H9 (cell line): ENCODE measurements around the gene CCBE1. TPM values are rescaled to one million over a fixed set of nuclear protein-coding genes. Genes with fewer than 3 reads are reported as not detected.

Source experiments
- DNase-seq: peaks from one replicate; pipeline ENCODE4 v3.0.0-alpha.2; 2017
- H2AFZ ChIP-seq: one replicate; pipeline ENCODE4 v1.6.1; 2013; ENCODE audit warnings: mild to moderate bottlenecking, low read length, control low read depth, moderate library complexity
- H2AK5ac ChIP-seq: 2 replicates; pipeline ENCODE4 v1.6.1; 2013; ENCODE audit warnings: low read length, control low read depth, mixed read lengths; ENCODE audit not compliant: insufficient read length
- H2BK120ac ChIP-seq: one replicate; pipeline ENCODE4 v1.6.1; 2013; ENCODE audit warnings: low read depth, mild to moderate bottlenecking, low read length, control low read depth, inconsistent platforms; ENCODE audit not compliant: poor library complexity, severe bottlenecking
- H2BK12ac ChIP-seq: 2 replicates; pipeline ENCODE4 v1.6.1; 2013; ENCODE audit warnings: low read length, control low read depth, mixed read lengths, low read depth; ENCODE audit not compliant: insufficient read length
- H2BK15ac ChIP-seq: 2 replicates; pipeline ENCODE4 v1.6.1; 2013; ENCODE audit warnings: low read depth, low read length, control low read depth
- H2BK20ac ChIP-seq: one replicate; pipeline ENCODE4 v1.6.1; 2013; ENCODE audit warnings: low read depth, mild to moderate bottlenecking, low read length, control low read depth, inconsistent platforms; ENCODE audit not compliant: poor library complexity, severe bottlenecking
- H2BK5ac ChIP-seq: 2 replicates; pipeline ENCODE4 v1.6.1; 2013; ENCODE audit warnings: low read length, control low read depth, mixed read lengths; ENCODE audit not compliant: insufficient read length
- H3K14ac ChIP-seq: 2 replicates; pipeline ENCODE4 v1.6.1; 2013; ENCODE audit warnings: low read length, control low read depth; ENCODE audit not compliant: insufficient read depth
- H3K18ac ChIP-seq: 2 replicates; pipeline ENCODE4 v1.6.1; 2013; ENCODE audit warnings: low read depth, mild to moderate bottlenecking, mixed read lengths, low read length, control low read depth; ENCODE audit not compliant: insufficient read length
- H3K23ac ChIP-seq: 2 replicates; pipeline ENCODE4 v1.6.1; 2013; ENCODE audit warnings: low read length, control low read depth, mixed read lengths, low read depth; ENCODE audit not compliant: insufficient read length
- H3K23me2 ChIP-seq: 2 replicates; pipeline ENCODE4 v1.6.1; 2013; ENCODE audit warnings: low read depth, mild to moderate bottlenecking, mixed read lengths, low read length, control low read depth; ENCODE audit not compliant: insufficient read length, poor library complexity, severe bottlenecking
- H3K27ac ChIP-seq: 2 replicates; pipeline ENCODE4 v1.5.1; 2013; ENCODE audit warnings: low read length, control low read depth, mixed read lengths, low read depth; ENCODE audit not compliant: insufficient read length
- H3K27me3 ChIP-seq: 2 replicates; pipeline ENCODE4 v1.6.1; 2013; ENCODE audit warnings: low read length, control low read depth, inconsistent platforms; ENCODE audit not compliant: insufficient read depth
- H3K4ac ChIP-seq: 2 replicates; pipeline ENCODE4 v1.6.1; 2013; ENCODE audit warnings: low read depth, mild to moderate bottlenecking, control low read depth, inconsistent platforms, low read length, moderate library complexity
- H3K4me1 ChIP-seq: 2 replicates; pipeline ENCODE4 v1.6.1; 2013; ENCODE audit warnings: low read length, control low read depth, inconsistent platforms; ENCODE audit not compliant: insufficient read depth
- H3K4me2 ChIP-seq: 2 replicates; pipeline ENCODE4 v1.6.1; 2013; ENCODE audit warnings: low read length, control low read depth, mixed read lengths; ENCODE audit not compliant: insufficient read length, insufficient read depth
- H3K56ac ChIP-seq: 2 replicates; pipeline ENCODE4 v1.6.1; 2013; ENCODE audit warnings: low read depth, mild to moderate bottlenecking, mixed read lengths, low read length, control low read depth; ENCODE audit not compliant: insufficient read length
- H3K79me1 ChIP-seq: 2 replicates; pipeline ENCODE4 v1.6.1; 2013; ENCODE audit warnings: low read depth, mild to moderate bottlenecking, moderate library complexity, low read length, control low read depth, inconsistent platforms; ENCODE audit not compliant: insufficient read depth, poor library complexity, severe bottlenecking
- H3K79me2 ChIP-seq: 2 replicates; pipeline ENCODE4 v1.6.1; 2013; ENCODE audit warnings: low read length, control low read depth, inconsistent platforms; ENCODE audit not compliant: insufficient read depth
- H3K9ac ChIP-seq: 2 replicates; pipeline ENCODE4 v1.6.1; 2013; ENCODE audit warnings: low read length, control low read depth, mixed read lengths; ENCODE audit not compliant: insufficient read length; ENCODE audit errors: extremely low read depth
- H3K9me3 ChIP-seq: one replicate; pipeline ENCODE4 v1.6.1; 2013; ENCODE audit warnings: low read depth, low read length, inconsistent platforms; ENCODE audit not compliant: control insufficient read depth
- H3T11ph ChIP-seq: one replicate; pipeline ENCODE4 v1.6.1; 2013; ENCODE audit warnings: mild to moderate bottlenecking, low read length, control low read depth, inconsistent platforms
- H4K20me1 ChIP-seq: one replicate; pipeline ENCODE4 v1.6.1; 2013; ENCODE audit not compliant: control insufficient read depth, insufficient read length, insufficient read depth
- H4K5ac ChIP-seq: 2 replicates; pipeline ENCODE4 v1.6.1; 2013; ENCODE audit warnings: low read depth, mild to moderate bottlenecking, mixed read lengths, low read length, control low read depth; ENCODE audit not compliant: insufficient read length
- H4K8ac ChIP-seq: replicated peaks from 2 replicates; pipeline ENCODE4 v1.6.1; 2013; ENCODE audit warnings: low read length, control low read depth, mixed read lengths, low read depth; ENCODE audit not compliant: insufficient read length
- H4K91ac ChIP-seq: 2 replicates; pipeline ENCODE4 v1.6.1; 2013; ENCODE audit warnings: low read depth, mild to moderate bottlenecking, moderate library complexity, mixed read lengths, low read length, control low read depth; ENCODE audit not compliant: insufficient read length
- H3K27ac Mint-ChIP-seq, 3 experiments: 2 replicates in 2 of 3; 3 replicates in 1 of 3; pipeline ENCODE4 v1.8.0; 2020 to 2021; ENCODE audit warnings: mixed read lengths in 3 of 3, mild to moderate bottlenecking in 1 of 3, moderate library complexity in 1 of 3
- H3K27me3 Mint-ChIP-seq: 2 replicates; pipeline ENCODE4 v1.8.0; 2021; ENCODE audit warnings: low read depth, mild to moderate bottlenecking, moderate library complexity, mixed read lengths
- H3K36me3 Mint-ChIP-seq, 3 experiments: 2 replicates in 2 of 3; 3 replicates in 1 of 3; pipeline ENCODE4 v1.8.0; 2020 to 2021; ENCODE audit warnings: low read depth in 3 of 3, mixed read lengths in 3 of 3; ENCODE audit not compliant: insufficient read depth in 1 of 3
- H3K4me1 Mint-ChIP-seq, 2 experiments: 2 replicates each; pipeline ENCODE4 v1.8.0; 2020; ENCODE audit warnings: mixed read lengths in 2 of 2
- H3K4me3 Mint-ChIP-seq, 2 experiments: 2 replicates in 1 of 2; 3 replicates in 1 of 2; pipeline ENCODE4 v1.8.0; 2020 to 2021; ENCODE audit warnings: mild to moderate bottlenecking in 2 of 2, mixed read lengths in 2 of 2, moderate library complexity in 1 of 2
- H3K9me3 Mint-ChIP-seq, 2 experiments: 2 replicates in 1 of 2; 3 replicates in 1 of 2; pipeline ENCODE4 v1.8.0; 2020; ENCODE audit warnings: mild to moderate bottlenecking in 2 of 2, mixed read lengths in 2 of 2, moderate library complexity in 1 of 2
- WGBS: extraction: QIAGEN DNeasy Blood & Tissue Kit; methylation state at CpG from one replicate; pipeline ENCODE4 v1.1.7; 2013; ENCODE audit warnings: missing lambda C conversion rate, low lambda C conversion rate, mixed read lengths; ENCODE audit not compliant: insufficient read length; ENCODE audit errors: extremely low coverage; 5-methylcytosine and 5-hydroxymethylcytosine counted together
- total RNA-seq: library from RNA; stranded (reverse); gene quantifications from 2 replicates; pipeline ENCODE4 v1.2.1, GENCODE V29; 2021
- TF ChIP-seq, protein P1 (sequence below): fragments of 200-600 bp; sonication (generic); conservative IDR thresholded peaks from 3 replicates; pipeline ENCODE4 v1.8.0; 2021; ENCODE audit warnings: antibody characterized with exemption, mild to moderate bottlenecking

The CCBE1 gene
- total RNA-seq, 1 experiment from 2014 or later, result 0.39 TPM

DNA sequence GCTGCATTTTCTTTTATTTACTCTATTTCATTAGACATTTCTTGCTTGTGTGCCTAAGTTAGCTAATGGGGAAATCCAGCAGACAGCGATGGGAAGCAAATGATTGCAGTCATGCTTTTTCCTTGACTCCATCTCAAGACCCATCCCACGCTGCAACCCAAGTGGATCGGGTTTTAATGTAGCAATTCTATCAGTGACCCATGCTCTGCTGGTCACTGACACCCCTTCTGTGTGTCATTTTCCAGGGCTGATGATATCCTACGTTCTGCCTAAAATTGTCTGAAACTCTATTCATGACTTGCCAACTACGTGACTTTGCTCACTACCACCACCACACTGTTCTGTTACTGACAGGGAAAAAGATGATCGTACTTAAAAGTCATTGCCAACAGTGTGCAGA, 129.8 kb downstream of the CCBE1 start:
- Histone ChIP-seq H2BK12ac (no peak overlapping the region), H4K20me1 (no peaks in the 10 kb centered on the region), H4K91ac (no peak overlapping the region), H3K56ac (no peak overlapping the region), H3K14ac (no peak overlapping the region), H3K4me2 (no peak overlapping the region), H3K9ac (no peak overlapping the region), H3K79me1 (no peaks in the 10 kb centered on the region), H3K18ac (no peak overlapping the region), H3K9me3 (no peaks in the 10 kb centered on the region), H3K79me2 (no peaks in the 10 kb centered on the region), H3K23me2 (no peaks in the 10 kb centered on the region), H3K27ac (no peak overlapping the region), H2BK5ac (no peak overlapping the region), H2BK15ac (no peak overlapping the region), H4K5ac (no peak overlapping the region), H3K27me3 (no peaks in the 10 kb centered on the region), H2BK20ac (no peak overlapping the region), H2AK5ac (no peak overlapping the region), H3T11ph (no peak overlapping the region), H3K4me1 (no peaks in the 10 kb centered on the region; the same call in 1 of the 2 replicates), H4K8ac (no peak overlapping the region), H2BK120ac (no peak overlapping the region), H3K23ac (no peak overlapping the region), H2AFZ (no peak overlapping the region), H3K4ac (no peak overlapping the region)
- Mint-ChIP-seq H3K27me3 (no peaks in the 10 kb centered on the region; the same call in 1 of the 2 replicates), H3K27ac (no peak overlapping the region), H3K4me3 (no peak overlapping the region), H3K9me3 (no peaks in the 10 kb centered on the region; a peak in 1 of 5 replicates), H3K4me1 (peaks cover 21 to 31% of the 10 kb centered on the region in 2 experiments), H3K36me3 (no peaks in the 10 kb centered on the region)
- no CpG with 5 or more reads among the region's 6 CpGs for WGBS
- no peak for DNase-seq
- TF ChIP-seq, protein P1, sequence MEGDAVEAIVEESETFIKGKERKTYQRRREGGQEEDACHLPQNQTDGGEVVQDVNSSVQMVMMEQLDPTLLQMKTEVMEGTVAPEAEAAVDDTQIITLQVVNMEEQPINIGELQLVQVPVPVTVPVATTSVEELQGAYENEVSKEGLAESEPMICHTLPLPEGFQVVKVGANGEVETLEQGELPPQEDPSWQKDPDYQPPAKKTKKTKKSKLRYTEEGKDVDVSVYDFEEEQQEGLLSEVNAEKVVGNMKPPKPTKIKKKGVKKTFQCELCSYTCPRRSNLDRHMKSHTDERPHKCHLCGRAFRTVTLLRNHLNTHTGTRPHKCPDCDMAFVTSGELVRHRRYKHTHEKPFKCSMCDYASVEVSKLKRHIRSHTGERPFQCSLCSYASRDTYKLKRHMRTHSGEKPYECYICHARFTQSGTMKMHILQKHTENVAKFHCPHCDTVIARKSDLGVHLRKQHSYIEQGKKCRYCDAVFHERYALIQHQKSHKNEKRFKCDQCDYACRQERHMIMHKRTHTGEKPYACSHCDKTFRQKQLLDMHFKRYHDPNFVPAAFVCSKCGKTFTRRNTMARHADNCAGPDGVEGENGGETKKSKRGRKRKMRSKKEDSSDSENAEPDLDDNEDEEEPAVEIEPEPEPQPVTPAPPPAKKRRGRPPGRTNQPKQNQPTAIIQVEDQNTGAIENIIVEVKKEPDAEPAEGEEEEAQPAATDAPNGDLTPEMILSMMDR, result no peak
